Stimulated activated naive B cell treated with anti-CD40 and anti-IgM and Interleukin-4, amounts not matched to agents 10 μg/mL and 1 μg/mL and 100 μg/mL, for 72 hours (primary cell): ENCODE data around the gene RAP1GAP2.
"Not testable (repeated sequence)": the region's sequence is repeated elsewhere in the genome, so short reads cannot be mapped to it uniquely, and the experiment has no call there.

ENCODE experiments used
- ATAC-seq, 2 donors: fragments of 150-1000 bp; cut with Tn5 transposase; replicated peaks; 2 replicates each; pipeline ENCODE4 v1.10.0; 2021; ENCODE audit warnings: moderate library complexity in 1 of 2
- DNase-seq: peaks from one replicate; pipeline ENCODE4 v3.0.0; 2021
- H3K27ac Mint-ChIP-seq: one replicate; pipeline ENCODE4 v1.8.0; 2022; ENCODE audit warnings: mild to moderate bottlenecking, mixed read lengths
- H3K27me3 Mint-ChIP-seq, 2 donors: one replicate each; pipeline ENCODE4 v1.8.0; 2022; ENCODE audit warnings: mixed read lengths in 2 of 2
- H3K36me3 Mint-ChIP-seq, 2 donors: one replicate each; pipeline ENCODE4 v1.8.0; 2022; ENCODE audit warnings: mixed read lengths in 2 of 2, mild to moderate bottlenecking in 1 of 2
- H3K4me1 Mint-ChIP-seq, 2 donors: one replicate each; pipeline ENCODE4 v1.8.0; 2022; ENCODE audit warnings: mixed read lengths in 2 of 2, mild to moderate bottlenecking in 1 of 2
- H3K4me3 Mint-ChIP-seq, 2 donors: one replicate each; pipeline ENCODE4 v1.8.0; 2022; ENCODE audit warnings: mild to moderate bottlenecking in 2 of 2, mixed read lengths in 2 of 2, moderate library complexity in 1 of 2
- H3K9me3 Mint-ChIP-seq, 2 donors: one replicate each; pipeline ENCODE4 v1.8.0; 2022; ENCODE audit warnings: mixed read lengths in 2 of 2, mild to moderate bottlenecking in 1 of 2

RAP1GAP2 gene

GRCh38 chr17:2883544-2884213 is 87.4 kb downstream of the RAP1GAP2 start:
- no peak overlapping the region for H3K4me3 Mint-ChIP-seq

GRCh38 chr17:2885733-2886132 is 89.5 kb downstream of the RAP1GAP2 start:
- Mint-ChIP-seq H3K27me3 (no peaks in the 10 kb centered on the region), H3K4me3 (no peak overlapping the region), H3K27ac (no peak overlapping the region), H3K4me1 (peaks cover 10 to 19% of the 10 kb centered on the region in 2 donors), H3K36me3 (peaks cover 0 to 4% of the 10 kb centered on the region in 2 donors), H3K9me3 (no peaks in the 10 kb centered on the region)
- ATAC-seq (no peak), DNase-seq (no peak)

More at GRCh38 chr17:2883544-2884213, 87.4 kb downstream of the RAP1GAP2 start:
- DNase-seq = no peak
- Mint-ChIP-seq H3K27ac (no peak overlapping the region), H3K9me3 (no peaks in the 10 kb centered on the region), H3K4me1 (peaks cover 17 to 26% of the 10 kb centered on the region in 2 donors), H3K27me3 (no peaks in the 10 kb centered on the region), H3K36me3 (peaks cover 0 to 4% of the 10 kb centered on the region in 2 donors)
- peak; percentile 67 to 80 for ATAC-seq

DNA sequence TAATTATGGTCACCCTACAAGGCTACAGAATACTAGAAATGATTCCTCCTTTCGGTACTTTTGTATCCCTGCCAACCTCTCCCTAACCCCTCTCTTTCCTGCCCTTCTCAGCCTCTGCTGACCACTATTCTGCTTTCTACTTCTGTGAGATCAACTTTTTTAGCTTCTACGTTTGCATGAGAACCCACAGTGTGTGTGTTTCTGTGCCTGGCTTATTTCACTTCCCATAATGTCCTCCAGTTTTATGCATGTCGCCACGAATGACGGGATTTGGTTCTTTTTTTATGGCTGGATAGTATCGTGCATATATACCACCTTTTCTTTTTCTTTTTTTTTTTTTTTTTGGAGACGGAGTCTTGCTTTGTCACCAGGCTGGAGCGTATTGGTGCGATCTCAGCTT is 92.1 kb downstream of the RAP1GAP2 start:
- ATAC-seq (no peak), DNase-seq (no peak)
- no peaks in the 10 kb centered on the region for H3K9me3 Mint-ChIP-seq
- H3K27me3 Mint-ChIP-seq = no peaks in the 10 kb centered on the region
- H3K4me3 Mint-ChIP-seq = no peak overlapping the region
- peaks cover 0 to 3% of the 10 kb centered on the region in 2 donors for H3K36me3 Mint-ChIP-seq
- H3K4me1 Mint-ChIP-seq = peaks cover 10 to 21% of the 10 kb centered on the region in 2 donors
- no peak overlapping the region for H3K27ac Mint-ChIP-seq

DNA sequence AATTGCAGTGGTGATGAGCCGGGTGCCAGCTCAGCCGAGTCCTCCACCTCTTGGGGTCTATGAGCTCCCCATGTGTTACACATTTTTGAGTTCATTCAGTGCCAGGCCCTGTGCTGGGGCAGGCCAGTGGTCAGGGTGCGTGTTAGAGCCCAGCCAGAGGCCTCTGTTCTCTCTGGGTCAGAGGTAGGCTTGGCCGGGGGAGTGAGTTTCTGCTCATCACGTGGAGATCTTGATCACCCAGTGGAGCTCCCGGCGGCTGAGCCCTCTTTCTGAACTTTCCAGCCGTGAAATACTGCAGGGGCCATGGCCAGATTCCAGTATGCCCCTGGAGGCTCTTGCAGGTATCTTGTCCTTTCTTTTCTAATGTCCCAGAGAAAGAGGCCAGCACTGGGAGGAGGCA is 93.0 kb downstream of the RAP1GAP2 start:
- no peaks in the 10 kb centered on the region for H3K9me3 Mint-ChIP-seq
- peaks cover 3 to 18% of the 10 kb centered on the region in 2 donors for H3K4me1 Mint-ChIP-seq
- DNase-seq (no peak), ATAC-seq (no peak)
- no peaks in the 10 kb centered on the region for H3K27me3 Mint-ChIP-seq
- no peak overlapping the region for H3K4me3 Mint-ChIP-seq
- no peak overlapping the region for H3K27ac Mint-ChIP-seq
- H3K36me3 Mint-ChIP-seq = peaks cover 0 to 2% of the 10 kb centered on the region in 2 donors

GRCh38 chr17:2890778-2891177 is 94.5 kb downstream of the RAP1GAP2 start:
- H3K27ac Mint-ChIP-seq, DNase-seq, H3K4me3 Mint-ChIP-seq, ATAC-seq, H3K27me3 Mint-ChIP-seq, H3K36me3 Mint-ChIP-seq, H3K9me3 Mint-ChIP-seq: not testable (repeated sequence)
- H3K4me1 Mint-ChIP-seq = peaks cover 3 to 25% of the 10 kb centered on the region in 2 donors

GRCh38 chr17:2892305-2892971 is 96.2 kb downstream of the RAP1GAP2 start:
- Mint-ChIP-seq H3K9me3 (no peaks in the 10 kb centered on the region), H3K4me1 (peaks cover 3 to 25% of the 10 kb centered on the region in 2 donors), H3K36me3 (peaks cover 5 to 7% of the 10 kb centered on the region in 2 donors), H3K27me3 (peaks cover 0 to 3% of the 10 kb centered on the region in 2 donors), H3K27ac (no peak overlapping the region), H3K4me3 (no peak overlapping the region)
- ATAC-seq (peak in 1 of 2 donors; percentile 61), DNase-seq (no peak)

DNA sequence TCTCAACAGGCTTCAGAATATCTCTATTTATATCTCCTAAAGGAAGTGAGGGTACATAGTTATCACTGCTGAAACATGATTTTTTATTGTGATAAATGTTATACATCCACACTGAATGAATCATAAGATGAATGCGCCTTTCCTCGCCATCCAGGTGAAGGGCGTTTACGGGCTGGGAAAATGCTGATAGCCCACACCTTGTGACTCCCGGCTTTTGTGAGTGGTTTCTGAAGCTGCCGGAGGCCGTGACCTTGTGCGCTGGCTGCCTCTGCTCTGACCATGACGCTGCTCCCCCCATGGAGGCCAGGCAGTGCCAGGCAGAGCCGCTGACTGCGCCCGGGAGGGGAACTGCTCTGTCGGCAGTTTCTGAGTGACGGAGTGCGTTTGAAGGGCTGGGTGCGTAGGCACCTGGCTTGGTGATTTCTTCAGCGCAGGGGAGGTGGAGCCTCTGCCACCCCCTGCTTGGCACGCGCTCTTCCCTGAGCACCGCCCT is 97.2 kb downstream of the RAP1GAP2 start:
- no peak for DNase-seq

DNA sequence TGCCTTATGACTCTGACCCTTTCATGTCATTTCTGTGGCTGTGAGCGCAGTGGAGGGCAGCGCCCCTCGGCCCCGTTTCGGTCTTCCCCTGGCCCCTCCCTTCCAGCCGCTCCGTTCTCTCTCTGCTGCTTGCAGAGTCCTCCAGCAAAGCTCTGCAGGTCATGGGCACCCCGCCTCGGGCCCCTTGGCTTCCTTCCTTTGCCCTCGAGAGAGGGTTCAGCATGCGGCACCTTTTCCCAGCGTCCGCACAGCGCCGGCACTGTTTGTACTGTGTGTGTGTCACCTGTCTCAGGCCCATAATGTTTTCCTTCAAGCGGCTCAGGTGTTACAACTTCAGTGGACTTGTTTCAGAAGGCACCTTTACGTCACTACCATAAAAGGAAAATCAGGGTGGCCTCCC is 98.5 kb downstream of the RAP1GAP2 start:
- peak overlapping the region; percentile 47 for H3K27ac Mint-ChIP-seq
- ATAC-seq (no peak), DNase-seq (no peak)
- H3K27me3 Mint-ChIP-seq = peaks cover 0 to 3% of the 10 kb centered on the region in 2 donors
- peaks cover 0 to 16% of the 10 kb centered on the region in 2 donors for H3K4me1 Mint-ChIP-seq
- H3K9me3 Mint-ChIP-seq = no peaks in the 10 kb centered on the region
- H3K4me3 Mint-ChIP-seq = no peak overlapping the region
- H3K36me3 Mint-ChIP-seq = peaks cover 5 to 7% of the 10 kb centered on the region in 2 donors

More for the DNA sequence above, 97.2 kb downstream of the RAP1GAP2 start:
- no peak overlapping the region for H3K27ac Mint-ChIP-seq
- no peaks in the 10 kb centered on the region for H3K9me3 Mint-ChIP-seq
- peaks cover 0 to 3% of the 10 kb centered on the region in 2 donors for H3K27me3 Mint-ChIP-seq
- peaks cover 5 to 7% of the 10 kb centered on the region in 2 donors for H3K36me3 Mint-ChIP-seq
- H3K4me1 Mint-ChIP-seq = peaks cover 0 to 20% of the 10 kb centered on the region in 2 donors
- no peak overlapping the region for H3K4me3 Mint-ChIP-seq
- no peak for ATAC-seq

GRCh38 chr17:2897605-2898004 is 101.4 kb downstream of the RAP1GAP2 start:
- H3K4me3 Mint-ChIP-seq = no peak overlapping the region
- H3K27me3 Mint-ChIP-seq = peaks cover 0 to 3% of the 10 kb centered on the region in 2 donors
- peaks cover 5 to 7% of the 10 kb centered on the region in 2 donors for H3K36me3 Mint-ChIP-seq
- no peak overlapping the region for H3K27ac Mint-ChIP-seq
- no peaks in the 10 kb centered on the region for H3K9me3 Mint-ChIP-seq
- no peak for DNase-seq
- H3K4me1 Mint-ChIP-seq = peaks cover 0 to 12% of the 10 kb centered on the region in 2 donors
- no peak for ATAC-seq

DNA sequence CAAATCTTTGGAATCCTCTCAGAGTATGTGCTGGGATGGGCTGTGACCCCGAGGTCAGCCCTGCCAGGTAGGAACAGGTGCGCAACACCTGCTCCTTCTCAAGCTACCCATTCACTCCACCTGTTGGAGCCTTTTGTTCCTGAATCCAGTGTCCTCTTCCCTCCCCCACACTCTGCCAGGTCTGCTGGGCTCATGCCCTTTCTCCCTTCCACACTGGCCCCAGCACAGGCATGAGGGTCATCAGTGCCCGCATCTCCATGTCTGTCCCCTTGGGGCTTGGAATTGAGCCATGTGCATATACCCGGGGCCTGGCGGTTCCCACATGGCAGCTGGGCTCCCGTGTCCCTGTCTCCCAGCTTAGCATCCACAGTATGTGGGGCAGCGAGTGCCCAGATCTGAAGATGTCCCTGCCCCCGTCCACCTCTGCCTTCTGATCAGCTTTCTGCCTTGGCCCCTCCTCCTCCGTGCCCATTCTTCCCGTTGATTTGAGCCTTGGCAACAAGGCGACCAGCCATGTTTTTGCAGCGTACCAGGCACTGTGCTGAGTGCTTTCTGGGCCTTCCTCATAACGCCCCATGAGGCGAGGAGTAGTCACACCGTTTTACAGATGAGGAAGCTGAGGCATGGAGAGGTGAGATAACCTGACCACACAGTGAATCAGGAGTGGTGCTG is 102.2 kb downstream of the RAP1GAP2 start:
- DNase-seq = no peak
- ATAC-seq = no peak
- Mint-ChIP-seq H3K36me3 (peaks cover 7% of the 10 kb centered on the region in 2 donors), H3K9me3 (no peaks in the 10 kb centered on the region), H3K27ac (no peak overlapping the region), H3K4me1 (peaks cover under 1 to 8% of the 10 kb centered on the region in 2 donors), H3K4me3 (no peak overlapping the region), H3K27me3 (peaks cover 0 to 5% of the 10 kb centered on the region in 2 donors)

GRCh38 chr17:2899906-2900305 is 103.7 kb downstream of the RAP1GAP2 start:
- H3K36me3 Mint-ChIP-seq = peaks cover 2 to 8% of the 10 kb centered on the region in 2 donors
- H3K27ac Mint-ChIP-seq = no peak overlapping the region
- DNase-seq (no peak), ATAC-seq (no peak)
- no peak overlapping the region for H3K4me3 Mint-ChIP-seq
- H3K4me1 Mint-ChIP-seq = peaks cover under 1 to 1% of the 10 kb centered on the region in 2 donors
- no peaks in the 10 kb centered on the region for H3K9me3 Mint-ChIP-seq
- peaks cover 0 to 7% of the 10 kb centered on the region in 2 donors for H3K27me3 Mint-ChIP-seq

GRCh38 chr17:2900842-2901241 is 104.6 kb downstream of the RAP1GAP2 start:
- Mint-ChIP-seq H3K27ac (no peak overlapping the region), H3K4me3 (no peak overlapping the region), H3K36me3 (peaks cover 6 to 11% of the 10 kb centered on the region in 2 donors), H3K4me1 (peaks cover 1 to 5% of the 10 kb centered on the region in 2 donors), H3K27me3 (peaks cover 0 to 6% of the 10 kb centered on the region in 2 donors), H3K9me3 (no peaks in the 10 kb centered on the region)
- DNase-seq (no peak), ATAC-seq (no peak)

DNA sequence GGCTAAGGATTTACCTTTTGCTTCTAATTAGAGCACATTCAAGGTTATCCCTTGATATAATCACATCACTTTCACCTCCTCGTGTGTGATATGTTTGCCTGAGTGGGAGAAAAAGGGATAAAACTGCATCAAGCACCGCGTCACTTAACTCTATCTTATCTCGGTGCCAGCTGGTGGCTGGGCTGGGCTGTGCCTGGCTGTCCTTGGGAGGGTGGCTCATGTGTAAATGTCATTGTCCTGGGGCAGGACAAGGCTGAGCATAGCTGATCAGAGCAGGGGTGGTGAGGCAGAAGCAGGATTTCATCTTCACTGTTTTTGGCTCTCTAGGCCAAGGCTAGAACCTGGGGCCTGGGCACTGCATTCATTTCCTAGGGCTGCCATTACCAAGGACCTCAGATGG is 105.3 kb downstream of the RAP1GAP2 start:
- ATAC-seq (no peak), DNase-seq (no peak)
- Mint-ChIP-seq H3K4me3 (no peak overlapping the region), H3K4me1 (peaks cover 1 to 5% of the 10 kb centered on the region in 2 donors), H3K36me3 (peaks cover 10 to 11% of the 10 kb centered on the region in 2 donors), H3K27ac (no peak overlapping the region), H3K9me3 (no peaks in the 10 kb centered on the region), H3K27me3 (peaks cover 0 to 4% of the 10 kb centered on the region in 2 donors)

- ATAC-seq (no peak), DNase-seq (no peak)
- Mint-ChIP-seq H3K4me3 (no peak overlapping the region), H3K4me1 (peaks cover 5 to 7% of the 10 kb centered on the region in 2 donors), H3K27ac (no peak overlapping the region), H3K36me3 (peaks cover 18 to 21% of the 10 kb centered on the region in 2 donors), H3K27me3 (peaks cover 0 to 4% of the 10 kb centered on the region in 2 donors), H3K9me3 (peaks cover 0 to 7% of the 10 kb centered on the region in 2 donors)
These were observed 106.3 kb downstream of the RAP1GAP2 start for GRCh38 chr17:2902546-2902945.
